HG03457 (cell line): ENCODE results near the gene COL9A3.
"Not testable (repeated sequence)": the region's sequence is repeated elsewhere in the genome, so short reads cannot be mapped to it uniquely, and the experiment has no call there.

ENCODE experiments used
- ATAC-seq: cut with Tn5 transposase; IDR thresholded peaks from one replicate; pipeline ENCODE4 v1.9.1; 2021; ENCODE audit warnings: moderate number of reproducible peaks; ENCODE audit not compliant: unreplicated experiment

COL9A3 gene

GRCh38 chr20:62852841-62853240 is 36.0 kb downstream of the COL9A3 start:
- no peak for ATAC-seq

GRCh38 chr20:62853304-62853703 is 36.5 kb downstream of the COL9A3 start:
- ATAC-seq, result not testable (repeated sequence)

GRCh38 chr20:62854121-62854520 is 37.3 kb downstream of the COL9A3 start:
- ATAC-seq, result no peak

- no peak for ATAC-seq
Observed at GRCh38 chr20:62855120-62855519, 38.3 kb downstream of the COL9A3 start.

GRCh38 chr20:62856931-62857619 is 40.2 kb downstream of the COL9A3 start:
- no peak for ATAC-seq

- ATAC-seq, result no peak
Observed at GRCh38 chr20:62858058-62858830, 41.4 kb downstream of the COL9A3 start.

- ATAC-seq, result no peak
Observed at GRCh38 chr20:62859721-62860120, 42.9 kb downstream of the COL9A3 start.

GRCh38 chr20:62860391-62860923 is 43.6 kb downstream of the COL9A3 start:
- peak; percentile 11 for ATAC-seq

GRCh38 chr20:62860924-62861691 is 44.3 kb downstream of the COL9A3 start:
- peak; percentile 23 for ATAC-seq

GRCh38 chr20:62861726-62862336 is 45.0 kb downstream of the COL9A3 start, which contains the start of gene TCFL5:
Gene TCFL5 (minus strand): TSS chr20:62861822. CDS start chr20:62861670, 152 bp downstream.
- ATAC-seq, result peak; percentile 44

- no peak for ATAC-seq
Observed at GRCh38 chr20:62864207-62864606, 47.4 kb downstream of the COL9A3 start.

GRCh38 chr20:62872184-62872847 is 55.5 kb downstream of the COL9A3 start:
- ATAC-seq, result no peak

- no peak for ATAC-seq
Observed at GRCh38 chr20:62872862-62873261, 56.0 kb downstream of the COL9A3 start.

GRCh38 chr20:62873280-62873679 is 56.4 kb downstream of the COL9A3 start:
- ATAC-seq, result no peak

GRCh38 chr20:62873681-62874031 is 56.8 kb downstream of the COL9A3 start:
- ATAC-seq, result not testable (repeated sequence)

- no peak for ATAC-seq
Observed at GRCh38 chr20:62874964-62875344, 58.1 kb downstream of the COL9A3 start.

GRCh38 chr20:62875419-62876361 is 58.8 kb downstream of the COL9A3 start:
- ATAC-seq, result no peak

GRCh38 chr20:62876501-62876901 is 59.7 kb downstream of the COL9A3 start:
- no peak for ATAC-seq
